Endothelial cell of umbilical vein (primary cell): ENCODE data around the gene SH3PXD2B. TPM values are rescaled to one million over a fixed set of nuclear protein-coding genes. Genes with fewer than 3 reads are reported as not detected.

Experiments
- BruUV-seq: library from RNA; stranded (reverse); fragments of 400-500 nt; replicated peaks from 2 replicates; lab custom pipeline; 2021; lab: Mats Ljungman, UMichigan
- CTCF ChIA-PET: fragments of 300-600, 350-600 bp; sonication (Branson Sonifier 250); formaldehyde crosslinking; loops from one replicate; lab custom pipeline; 2021; ENCODE audit warnings: antibody characterized with exemption, inconsistent platforms; lab: Charles Lee
- POLR2A ChIA-PET: fragments of 300-600, 350-600 bp; sonication (Branson Sonifier 250); formaldehyde crosslinking; loops from one replicate; lab custom pipeline; 2021; ENCODE audit warnings: antibody characterized with exemption, inconsistent platforms; lab: Charles Lee
- DNase-seq: peaks from one replicate; pipeline ENCODE4 v3.0.0-alpha.2; 2011; ENCODE audit warnings: low read depth, low spot score
- FAIRE-seq: peaks from 2 replicates; lab custom pipeline; 2011; peaks lifted over from hg19 to GRCh38; lab: Jason Lieb, UNC
- H2AFZ ChIP-seq: 2 replicates; pipeline ENCODE4 v1.6.0; 2012; ENCODE audit warnings: low read depth, low read length, control low read depth, inconsistent platforms
- H3K27ac ChIP-seq: 2 replicates; pipeline ENCODE4 v1.5.1; 2011; ENCODE audit warnings: low read depth, mild to moderate bottlenecking, control low read depth, low read length, moderate library complexity; ENCODE audit not compliant: insufficient read depth
- H3K27me3 ChIP-seq, 2 experiments: 2 replicates each; pipeline versions ENCODE4 v1.6.0 to v1.6.1; 2011; ENCODE audit warnings: low read length in 2 of 2, mixed read lengths in 1 of 2; ENCODE audit not compliant: control insufficient read depth in 2 of 2, insufficient read depth in 2 of 2
- H3K36me3 ChIP-seq, 2 experiments: 2 replicates in 1 of 2; 3 replicates in 1 of 2; pipeline ENCODE4 v1.5.1; 2011; ENCODE audit warnings: low read length in 2 of 2, mild to moderate bottlenecking in 1 of 2, moderate library complexity in 1 of 2; ENCODE audit not compliant: control insufficient read depth in 2 of 2, insufficient read depth in 2 of 2; ENCODE audit errors: extremely low read depth in 1 of 2
- H3K4me1 ChIP-seq: 3 replicates; pipeline ENCODE4 v1.5.1; 2011; ENCODE audit warnings: mild to moderate bottlenecking, low read length; ENCODE audit not compliant: control insufficient read depth, insufficient read depth; ENCODE audit errors: extremely low read depth
- H3K4me2 ChIP-seq: 2 replicates; pipeline ENCODE4 v1.6.1; 2011; ENCODE audit warnings: low read length, control low read depth, mixed read lengths; ENCODE audit not compliant: insufficient read depth
- H3K4me3 ChIP-seq, 3 experiments: fragments of 200-600 bp in 1 of 3; sonication (generic), shearing (Covaris generic) in 1 of 3; replicated peaks in 1 of 3; 2 replicates each; pipeline ENCODE4 v1.5.1; 2011 to 2016; ENCODE audit warnings: control low read depth in 3 of 3, low read length in 3 of 3, mild to moderate bottlenecking in 2 of 3, inconsistent platforms in 1 of 3, low read depth in 1 of 3, moderate library complexity in 1 of 3; ENCODE audit not compliant: insufficient read depth in 1 of 3
- H3K79me2 ChIP-seq: 2 replicates; pipeline ENCODE4 v1.6.0; 2012; ENCODE audit warnings: low read length, inconsistent platforms; ENCODE audit not compliant: control insufficient read depth, insufficient read depth
- H3K9ac ChIP-seq: replicated peaks from 2 replicates; pipeline ENCODE3; 2011; ENCODE audit warnings: low read length, control low read depth; ENCODE audit not compliant: insufficient read depth; ENCODE audit errors: extremely low read depth
- H3K9me1 ChIP-seq: replicated peaks from 3 replicates; pipeline ENCODE4 v1.6.0; 2011; ENCODE audit warnings: mild to moderate bottlenecking, low read length; ENCODE audit not compliant: control insufficient read depth, insufficient read depth; ENCODE audit errors: extremely low read depth
- H3K9me3 ChIP-seq: replicated peaks from 2 replicates; pipeline ENCODE4 v1.5.1; 2012; ENCODE audit warnings: low read length, inconsistent platforms; ENCODE audit not compliant: control insufficient read depth, insufficient read depth
- H4K20me1 ChIP-seq: replicated peaks from 2 replicates; pipeline ENCODE3; 2011; ENCODE audit warnings: mild to moderate bottlenecking, low read length; ENCODE audit not compliant: control insufficient read depth, insufficient read depth; ENCODE audit errors: extremely low read depth
- CTCF ChIP-seq, 2 donors: IDR thresholded peaks; 1 replicate in 1 of 2; 2 replicates in 1 of 2; pipeline ENCODE4 v1.5.1; 2011; ENCODE audit warnings: low read length in 2 of 2, mild to moderate bottlenecking in 2 of 2, moderate library complexity in 2 of 2, control low read depth in 1 of 2, inconsistent platforms in 1 of 2, low read depth in 1 of 2; ENCODE audit not compliant: insufficient read depth in 1 of 2; ENCODE audit errors: extremely low read depth in 1 of 2
- EZH2 ChIP-seq: IDR thresholded peaks from 2 replicates; pipeline ENCODE4 v1.6.1; 2012; ENCODE audit warnings: borderline replicate concordance, low read depth, mild to moderate bottlenecking, moderate library complexity, low read length, inconsistent platforms; ENCODE audit not compliant: severe bottlenecking
- FOS ChIP-seq: IDR thresholded peaks from 2 replicates; pipeline ENCODE4 v1.6.1; 2011; ENCODE audit warnings: mild to moderate bottlenecking, low read length, moderate library complexity, borderline replicate concordance; ENCODE audit not compliant: insufficient read depth
- GATA2 ChIP-seq: IDR thresholded peaks from 2 replicates; pipeline ENCODE4 v1.7.0; 2011; ENCODE audit warnings: low read depth, mild to moderate bottlenecking, moderate library complexity, mixed read lengths, low read length; ENCODE audit not compliant: insufficient read length, insufficient read depth
- JUN ChIP-seq: IDR thresholded peaks from 2 replicates; pipeline ENCODE4 v1.6.1; 2011; ENCODE audit warnings: borderline replicate concordance, low read depth; ENCODE audit not compliant: insufficient read length, insufficient read depth
- MAX ChIP-seq: IDR thresholded peaks from 2 replicates; pipeline ENCODE4 v1.6.1; 2011; ENCODE audit not compliant: insufficient read depth, insufficient read length
- MYC ChIP-seq: IDR thresholded peaks from one replicate; pipeline ENCODE4 v1.6.1; 2011; ENCODE audit warnings: mild to moderate bottlenecking, low read depth, low read length
- POLR2A ChIP-seq: IDR thresholded peaks from 2 replicates; pipeline ENCODE4 v1.6.1; 2012; ENCODE audit warnings: low read depth, mild to moderate bottlenecking, control low read depth, low read length
- POLR2AphosphoS5 ChIP-seq: IDR thresholded peaks from 2 replicates; pipeline ENCODE4 v1.6.1; 2012; ENCODE audit warnings: low read depth, mild to moderate bottlenecking, control low read depth, low read length, moderate library complexity; ENCODE audit not compliant: insufficient read depth
- dilution Hi-C: fragments of 300-500 bp; cut with MboI; formaldehyde crosslinking; loops from one replicate; pipeline ENCODE4 v1.15.0; 2019; ENCODE audit warnings: low sequenced_read_pairs; ENCODE audit not compliant: extremely low pct_ligation_motif_present
- intact Hi-C: fragments of 100-400 bp; cut with micrococcal nuclease; formaldehyde crosslinking; loops from one replicate; pipeline ENCODE4 v1.10.0; 2022
- polyA plus RNA-seq, 4 experiments: library from polyadenylated mRNA; depleted of rRNA in 3 of 4; stranded (reverse) in 3 of 4; unstranded in 1 of 4; fragments of >200 nt; gene quantifications; 2 replicates each; pipeline versions ENCODE4 v1.2.1 to v1.2.3, GENCODE V29; 2011 to 2012; ENCODE audit warnings: missing spikeins in 1 of 4
- total RNA-seq: library from RNA; stranded (reverse); gene quantifications from 2 replicates; pipeline ENCODE4 v1.2.3, GENCODE V29; 2021

Gene SH3PXD2B
- total and polyA plus RNA-seq, 2 donors (not counting 3 experiments of a cell fraction or from before 2014, with no cell fraction given): 23.5 to 66.3 TPM

- peaks cover 24% of the 10 kb centered on the region for H3K4me1 ChIP-seq
- DNase-seq: no peak
- peaks cover 2 to 3% of the 10 kb centered on the region in 2 experiments for H3K36me3 ChIP-seq
- CTCF ChIA-PET: interaction anchor here (1.8 to 2.2 kb wide), 2 partner anchors 16 to 41 kb away, joined by 4 to 10 read pairs; no protein-coding TSS in a partner anchor
- no peak overlapping the region for H3K27ac ChIP-seq
- no peaks in the 10 kb centered on the region for H4K20me1 ChIP-seq
- H3K9me1 ChIP-seq: no peaks in the 10 kb centered on the region
- POLR2A ChIA-PET: no interaction called here
- no peak for FAIRE-seq
- no peak overlapping the region for H2AFZ ChIP-seq
- dilution Hi-C loops: no loop called here
- H3K9ac ChIP-seq: no peak overlapping the region
- TF ChIP-seq POLR2AphosphoS5 (no peak), POLR2A (no peak), CTCF (IDR thresholded peaks at IDR 0.05; ENCODE audit: extremely low read depth in 1 of 2, insufficient read depth in 1 of 2, low read depth in 1 of 2, low read length in 2 of 2) (no peak), JUN (no peak)
- peaks cover 1% of the 10 kb centered on the region for H3K79me2 ChIP-seq
- no TSS peak for BruUV-seq
- no peak overlapping the region for H3K4me2 ChIP-seq
- intact Hi-C loops: no loop called here
- H3K9me3 ChIP-seq: no peaks in the 10 kb centered on the region
- no peak overlapping the region for H3K4me3 ChIP-seq
- no peaks in the 10 kb centered on the region for H3K27me3 ChIP-seq
Observed at GRCh38 chr5:172410662-172411483, 43.5 kb downstream of the SH3PXD2B start.

GRCh38 chr5:172410160-172410559, 44.2 kb downstream of the SH3PXD2B start:
- intact Hi-C loops: no loop called here
- dilution Hi-C loops: no loop called here
- ChIA-PET CTCF (interaction anchor here (4.4 kb wide), 1 partner anchor 41 kb away, joined by 23 read pairs; no protein-coding TSS in a partner anchor), POLR2A (no interaction called here)
- H3K27ac ChIP-seq: no peak overlapping the region
- H3K27me3 ChIP-seq: no peaks in the 10 kb centered on the region
- H3K4me3 ChIP-seq: no peak overlapping the region
- no peak for TF ChIP-seq POLR2A
- TF ChIP-seq MAX: no peak
- TF ChIP-seq MYC: no peak
- no peak for TF ChIP-seq JUN
- no peak for TF ChIP-seq EZH2
- no peak for TF ChIP-seq POLR2AphosphoS5
- TF ChIP-seq CTCF (IDR thresholded peaks at IDR 0.05; ENCODE audit: extremely low read depth in 1 of 2, insufficient read depth in 1 of 2, low read depth in 1 of 2, low read length in 2 of 2): no peak
- TF ChIP-seq GATA2: no peak
- TF ChIP-seq FOS: no peak
- H3K4me1 ChIP-seq: peaks cover 24% of the 10 kb centered on the region
- no peaks in the 10 kb centered on the region for H3K9me3 ChIP-seq
- DNase-seq (no peak), FAIRE-seq (no peak)
- no peak overlapping the region for H2AFZ ChIP-seq
- peaks cover 6 to 7% of the 10 kb centered on the region in 2 experiments for H3K36me3 ChIP-seq
- H3K9ac ChIP-seq: no peak overlapping the region
- peaks cover 4% of the 10 kb centered on the region for H3K79me2 ChIP-seq
- no TSS peak for BruUV-seq
- H3K9me1 ChIP-seq: no peaks in the 10 kb centered on the region
- H4K20me1 ChIP-seq: no peaks in the 10 kb centered on the region
- no peak overlapping the region for H3K4me2 ChIP-seq
